Neural crest cell (in vitro differentiated cells): Measurements from ENCODE around the gene ZNF684. TPM values are rescaled to one million over a fixed set of nuclear protein-coding genes. Genes with fewer than 3 reads are reported as not detected.

Experiments
- DNase-seq: peaks from one replicate; pipeline ENCODE4 v3.0.0; 2021; ENCODE audit warnings: low read depth, mixed read lengths, low spot score
- H3K27ac Mint-ChIP-seq: one replicate; pipeline ENCODE4 v1.8.0; 2021; ENCODE audit warnings: mild to moderate bottlenecking, mixed read lengths; ENCODE audit not compliant: unreplicated experiment
- H3K27me3 Mint-ChIP-seq: 2 replicates; pipeline ENCODE4 v1.8.0; 2021; ENCODE audit warnings: low read depth, mild to moderate bottlenecking, mixed read lengths
- H3K36me3 Mint-ChIP-seq: 2 replicates; pipeline ENCODE4 v1.8.0; 2021; ENCODE audit warnings: low read depth, mild to moderate bottlenecking, mixed read lengths
- H3K4me1 Mint-ChIP-seq: 2 replicates; pipeline ENCODE4 v1.8.0; 2021; ENCODE audit warnings: mixed read lengths
- H3K4me3 Mint-ChIP-seq: one replicate; pipeline ENCODE4 v1.8.0; 2021; ENCODE audit warnings: mild to moderate bottlenecking, mixed read lengths
- H3K9me3 Mint-ChIP-seq: 2 replicates; pipeline ENCODE4 v1.8.0; 2021; ENCODE audit warnings: mixed read lengths
- CTCF ChIP-seq: fragments of 200-600 bp; sonication (generic); conservative IDR thresholded peaks from 2 replicates; pipeline ENCODE4 v1.5.0; 2021; ENCODE audit warnings: antibody characterized with exemption, mild to moderate bottlenecking
- total RNA-seq: library from RNA; stranded (reverse); gene quantifications from 2 replicates; pipeline ENCODE4 v1.2.1, GENCODE V29; 2021

ZNF684 gene
- total RNA-seq, 1 donor from 2014 or later, result 6.4 TPM

- no peak for DNase-seq
- Mint-ChIP-seq H3K4me3 (no peak overlapping the region), H3K9me3 (peaks cover 6% of the 10 kb centered on the region), H3K36me3 (no peaks in the 10 kb centered on the region), H3K27me3 (peaks cover 7% of the 10 kb centered on the region), H3K4me1 (peaks cover 4% of the 10 kb centered on the region), H3K27ac (no peak overlapping the region)
- no peak for TF ChIP-seq CTCF
Observed at GRCh38 chr1:40593449-40594186, 62.2 kb downstream of the ZNF684 start.

- Mint-ChIP-seq H3K27ac (no peak overlapping the region), H3K9me3 (peaks cover 6% of the 10 kb centered on the region), H3K4me3 (no peak overlapping the region), H3K4me1 (peaks cover 4% of the 10 kb centered on the region), H3K27me3 (peaks cover 12% of the 10 kb centered on the region), H3K36me3 (no peaks in the 10 kb centered on the region)
- TF ChIP-seq CTCF, result no peak
- DNase-seq, result no peak
Observed at GRCh38 chr1:40594187-40594531, 62.7 kb downstream of the ZNF684 start.

GRCh38 chr1:40595623-40596022 is 64.2 kb downstream of the ZNF684 start:
- Mint-ChIP-seq H3K27me3 (peaks cover 17% of the 10 kb centered on the region), H3K4me3 (no peak overlapping the region), H3K9me3 (peaks cover 6% of the 10 kb centered on the region), H3K27ac (no peak overlapping the region), H3K36me3 (no peaks in the 10 kb centered on the region), H3K4me1 (peaks cover 4% of the 10 kb centered on the region)
- DNase-seq, result no peak
- TF ChIP-seq CTCF, result no peak

Other genes with a start within 250 kb of the ZNF684 start
- 9.0 and 10.2 TPM in 2 replicates for gene COL9A2, start 214.4 kb upstream of the ZNF684 start, total RNA-seq
- 25.4 and 26.3 TPM in 2 replicates for gene SMAP2, start 157.9 kb upstream of the ZNF684 start, total RNA-seq
- 14.3 and 15.7 TPM in 2 replicates for gene ZFP69B, start 81.2 kb upstream of the ZNF684 start, total RNA-seq
- gene ZFP69, start 54.3 kb upstream of the ZNF684 start, total RNA-seq, result 6.9 and 8.0 TPM in 2 replicates
- 15.5 and 19.7 TPM in 2 replicates for gene EXO5, start 22.9 kb upstream of the ZNF684 start, total RNA-seq
- gene RIMS3, start 134.0 kb downstream of the ZNF684 start, total RNA-seq, result 22.4 and 22.9 TPM in 2 replicates
- 67.2 and 73.1 TPM in 2 replicates for gene NFYC, start 160.1 kb downstream of the ZNF684 start, total RNA-seq